GM23338 (cell line): ENCODE data around the gene SYT6. TPM values are rescaled to one million over a fixed set of nuclear protein-coding genes. Genes with fewer than 3 reads are reported as not detected.

Experiments used
- ATAC-seq: fragments of 200-7000 bp; cut with Tn5 transposase; 3 replicates; pipeline ENCODE4 v1.9.1; 2020
- DNase-seq: peaks from one replicate; pipeline ENCODE4 v3.0.0-alpha.2; 2015; ENCODE audit warnings: low spot score
- H2AFZ ChIP-seq: fragments of 200-600 bp; sonication (generic); 2 replicates; pipeline ENCODE4 v1.8.0; 2016; ENCODE audit warnings: antibody characterized with exemption, mild to moderate bottlenecking, moderate library complexity
- H3F3A ChIP-seq: fragments of 200-600 bp; sonication (generic); replicated peaks from 2 replicates; pipeline ENCODE4 v1.8.0; 2017; ENCODE audit warnings: antibody characterized with exemption, mixed run types, low read depth
- H3K27ac ChIP-seq: fragments of 200-600 bp; sonication (generic); 2 replicates; pipeline ENCODE4 v1.6.1; 2016; ENCODE audit warnings: low read depth
- H3K27me3 ChIP-seq: fragments of 200-600 bp; sonication (generic); 2 replicates; pipeline ENCODE4 v1.8.0; 2016; ENCODE audit warnings: mild to moderate bottlenecking, mixed run types, moderate library complexity; ENCODE audit not compliant: insufficient read depth
- H3K36me3 ChIP-seq: fragments of 200-600 bp; sonication (generic); 2 replicates; pipeline ENCODE4 v1.8.0; 2016; ENCODE audit warnings: mild to moderate bottlenecking; ENCODE audit not compliant: insufficient read depth
- H3K4me1 ChIP-seq: fragments of 200-600 bp; sonication (generic); 2 replicates; pipeline ENCODE4 v1.8.0; 2016; ENCODE audit warnings: mild to moderate bottlenecking, moderate library complexity; ENCODE audit not compliant: insufficient read depth
- H3K4me2 ChIP-seq: fragments of 200-600 bp; sonication (generic); 2 replicates; pipeline ENCODE4 v1.7.1; 2017; ENCODE audit warnings: mixed run types
- H3K4me3 ChIP-seq: fragments of 200-600 bp; sonication (generic); 2 replicates; pipeline ENCODE4 v1.6.1; 2016; ENCODE audit warnings: mixed run types
- H3K79me2 ChIP-seq: fragments of 200-600 bp; sonication (generic); replicated peaks from 2 replicates; pipeline ENCODE4 v1.8.0; 2017; ENCODE audit warnings: mild to moderate bottlenecking; ENCODE audit not compliant: insufficient read depth
- H3K9me2 ChIP-seq: fragments of 200-600 bp; sonication (generic); 2 replicates; pipeline ENCODE4 v1.8.0; 2017; ENCODE audit not compliant: insufficient read depth
- H4K20me1 ChIP-seq: fragments of 200-600 bp; sonication (generic); replicated peaks from 2 replicates; pipeline ENCODE4 v1.8.0; 2017; ENCODE audit warnings: mild to moderate bottlenecking; ENCODE audit not compliant: insufficient read depth
- H3K27ac Mint-ChIP-seq: 2 replicates; pipeline ENCODE4 v1.8.0; 2020; ENCODE audit warnings: inconsistent platforms, mild to moderate bottlenecking, moderate library complexity, mixed read lengths
- H3K27me3 Mint-ChIP-seq: 3 replicates; pipeline ENCODE4 v1.8.0; 2022; ENCODE audit warnings: low read depth, mild to moderate bottlenecking, moderate library complexity, mixed read lengths, inconsistent platforms; ENCODE audit not compliant: insufficient read depth, poor library complexity
- H3K36me3 Mint-ChIP-seq: 3 replicates; pipeline ENCODE4 v1.8.0; 2021; ENCODE audit warnings: low read depth, mild to moderate bottlenecking, inconsistent platforms, moderate library complexity, mixed read lengths
- H3K4me1 Mint-ChIP-seq: 3 replicates; pipeline ENCODE4 v1.8.0; 2020; ENCODE audit warnings: mild to moderate bottlenecking, inconsistent platforms, mixed read lengths
- H3K4me3 Mint-ChIP-seq: 3 replicates; pipeline ENCODE4 v1.8.0; 2021; ENCODE audit warnings: moderate library complexity, mild to moderate bottlenecking, inconsistent platforms, mixed read lengths
- H3K9me3 Mint-ChIP-seq: 3 replicates; pipeline ENCODE4 v1.8.0; 2020; ENCODE audit warnings: moderate library complexity, mild to moderate bottlenecking, inconsistent platforms, mixed read lengths
- JUNB ChIP-seq: IDR thresholded peaks from one replicate; pipeline ENCODE4 v1.6.1; 2016; ENCODE audit warnings: antibody characterized with exemption; ENCODE audit not compliant: unreplicated experiment
- STAT1 ChIP-seq: IDR thresholded peaks from one replicate; pipeline ENCODE4 v1.6.1; 2016; ENCODE audit warnings: antibody characterized with exemption; ENCODE audit not compliant: unreplicated experiment
- polyA plus RNA-seq: library from polyadenylated mRNA; unstranded; fragments of >200 nt; fragmentation: Nextera tagmentation; extraction: Ambion mirVana; gene quantifications from 2 replicates; pipeline ENCODE4 v1.2.1, GENCODE V29; 2016
- total RNA-seq: library from RNA; depleted of rRNA; stranded (reverse); fragments of >200 nt; shearing (Covaris generic); gene quantifications from 2 replicates; pipeline ENCODE4 v1.2.3, GENCODE V29; 2014
- TF ChIP-seq, protein P1 (sequence below): fragments of 250-450 bp; sonication (Bioruptor Pico); IDR thresholded peaks from 2 replicates; pipeline ENCODE4 v1.5.0; 2020; ENCODE audit warnings: mild to moderate bottlenecking, moderate library complexity
- TF ChIP-seq, protein P2 (sequence below): IDR thresholded peaks from 2 replicates; pipeline ENCODE4 v1.6.1; 2016; ENCODE audit warnings: antibody characterized with exemption
- TF ChIP-seq, protein P3 (sequence below): IDR thresholded peaks from one replicate; pipeline ENCODE4 v1.6.1; 2018; ENCODE audit warnings: antibody characterized with exemption; ENCODE audit not compliant: unreplicated experiment

The SYT6 gene
- total and polyA plus RNA-seq, 2 experiments from 2014 or later = 31.2 to 42.6 TPM

DNA sequence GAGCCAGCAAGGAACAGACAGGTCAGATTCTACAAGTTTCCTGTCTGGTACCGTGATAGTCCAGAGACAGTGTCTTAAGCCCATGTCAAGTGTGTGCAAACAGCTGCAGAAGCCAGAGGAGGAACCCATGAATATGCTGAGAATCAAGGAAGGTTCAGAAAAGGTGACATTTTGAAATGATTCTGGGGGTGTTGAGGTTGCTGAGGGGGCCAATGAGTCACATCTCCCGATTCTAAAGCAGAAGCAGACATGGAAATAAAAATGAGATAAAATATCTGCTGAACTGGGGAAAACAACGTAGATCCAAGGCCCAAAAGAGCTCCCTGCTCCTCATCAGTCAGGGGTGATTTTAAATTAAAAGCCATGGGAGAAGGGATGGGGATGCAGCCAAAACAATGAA lies 15.8 kb upstream of the SYT6 start (continued):
- TF ChIP-seq, protein P1, sequence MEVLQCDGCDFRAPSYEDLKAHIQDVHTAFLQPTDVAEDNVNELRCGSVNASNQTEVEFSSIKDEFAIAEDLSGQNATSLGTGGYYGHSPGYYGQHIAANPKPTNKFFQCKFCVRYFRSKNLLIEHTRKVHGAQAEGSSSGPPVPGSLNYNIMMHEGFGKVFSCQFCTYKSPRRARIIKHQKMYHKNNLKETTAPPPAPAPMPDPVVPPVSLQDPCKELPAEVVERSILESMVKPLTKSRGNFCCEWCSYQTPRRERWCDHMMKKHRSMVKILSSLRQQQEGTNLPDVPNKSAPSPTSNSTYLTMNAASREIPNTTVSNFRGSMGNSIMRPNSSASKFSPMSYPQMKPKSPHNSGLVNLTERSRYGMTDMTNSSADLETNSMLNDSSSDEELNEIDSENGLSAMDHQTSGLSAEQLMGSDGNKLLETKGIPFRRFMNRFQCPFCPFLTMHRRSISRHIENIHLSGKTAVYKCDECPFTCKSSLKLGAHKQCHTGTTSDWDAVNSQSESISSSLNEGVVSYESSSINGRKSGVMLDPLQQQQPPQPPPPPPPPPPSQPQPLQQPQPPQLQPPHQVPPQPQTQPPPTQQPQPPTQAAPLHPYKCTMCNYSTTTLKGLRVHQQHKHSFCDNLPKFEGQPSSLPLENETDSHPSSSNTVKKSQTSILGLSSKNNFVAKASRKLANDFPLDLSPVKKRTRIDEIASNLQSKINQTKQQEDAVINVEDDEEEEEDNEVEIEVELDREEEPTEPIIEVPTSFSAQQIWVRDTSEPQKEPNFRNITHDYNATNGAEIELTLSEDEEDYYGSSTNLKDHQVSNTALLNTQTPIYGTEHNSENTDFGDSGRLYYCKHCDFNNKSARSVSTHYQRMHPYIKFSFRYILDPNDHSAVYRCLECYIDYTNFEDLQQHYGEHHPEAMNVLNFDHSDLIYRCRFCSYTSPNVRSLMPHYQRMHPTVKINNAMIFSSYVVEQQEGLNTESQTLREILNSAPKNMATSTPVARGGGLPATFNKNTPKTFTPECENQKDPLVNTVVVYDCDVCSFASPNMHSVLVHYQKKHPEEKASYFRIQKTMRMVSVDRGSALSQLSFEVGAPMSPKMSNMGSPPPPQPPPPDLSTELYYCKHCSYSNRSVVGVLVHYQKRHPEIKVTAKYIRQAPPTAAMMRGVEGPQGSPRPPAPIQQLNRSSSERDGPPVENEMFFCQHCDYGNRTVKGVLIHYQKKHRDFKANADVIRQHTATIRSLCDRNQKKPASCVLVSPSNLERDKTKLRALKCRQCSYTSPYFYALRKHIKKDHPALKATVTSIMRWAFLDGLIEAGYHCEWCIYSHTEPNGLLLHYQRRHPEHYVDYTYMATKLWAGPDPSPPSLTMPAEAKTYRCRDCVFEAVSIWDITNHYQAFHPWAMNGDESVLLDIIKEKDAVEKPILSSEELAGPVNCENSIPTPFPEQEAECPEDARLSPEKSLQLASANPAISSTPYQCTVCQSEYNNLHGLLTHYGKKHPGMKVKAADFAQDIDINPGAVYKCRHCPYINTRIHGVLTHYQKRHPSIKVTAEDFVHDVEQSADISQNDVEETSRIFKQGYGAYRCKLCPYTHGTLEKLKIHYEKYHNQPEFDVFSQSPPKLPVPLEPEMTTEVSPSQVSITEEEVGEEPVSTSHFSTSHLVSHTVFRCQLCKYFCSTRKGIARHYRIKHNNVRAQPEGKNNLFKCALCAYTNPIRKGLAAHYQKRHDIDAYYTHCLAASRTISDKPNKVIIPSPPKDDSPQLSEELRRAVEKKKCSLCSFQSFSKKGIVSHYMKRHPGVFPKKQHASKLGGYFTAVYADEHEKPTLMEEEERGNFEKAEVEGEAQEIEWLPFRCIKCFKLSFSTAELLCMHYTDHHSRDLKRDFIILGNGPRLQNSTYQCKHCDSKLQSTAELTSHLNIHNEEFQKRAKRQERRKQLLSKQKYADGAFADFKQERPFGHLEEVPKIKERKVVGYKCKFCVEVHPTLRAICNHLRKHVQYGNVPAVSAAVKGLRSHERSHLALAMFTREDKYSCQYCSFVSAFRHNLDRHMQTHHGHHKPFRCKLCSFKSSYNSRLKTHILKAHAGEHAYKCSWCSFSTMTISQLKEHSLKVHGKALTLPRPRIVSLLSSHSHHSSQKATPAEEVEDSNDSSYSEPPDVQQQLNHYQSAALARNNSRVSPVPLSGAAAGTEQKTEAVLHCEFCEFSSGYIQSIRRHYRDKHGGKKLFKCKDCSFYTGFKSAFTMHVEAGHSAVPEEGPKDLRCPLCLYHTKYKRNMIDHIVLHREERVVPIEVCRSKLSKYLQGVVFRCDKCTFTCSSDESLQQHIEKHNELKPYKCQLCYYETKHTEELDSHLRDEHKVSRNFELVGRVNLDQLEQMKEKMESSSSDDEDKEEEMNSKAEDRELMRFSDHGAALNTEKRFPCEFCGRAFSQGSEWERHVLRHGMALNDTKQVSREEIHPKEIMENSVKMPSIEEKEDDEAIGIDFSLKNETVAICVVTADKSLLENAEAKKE (CRISPR knock-in tag) = no peak
- no peak for TF ChIP-seq STAT1

DNA sequence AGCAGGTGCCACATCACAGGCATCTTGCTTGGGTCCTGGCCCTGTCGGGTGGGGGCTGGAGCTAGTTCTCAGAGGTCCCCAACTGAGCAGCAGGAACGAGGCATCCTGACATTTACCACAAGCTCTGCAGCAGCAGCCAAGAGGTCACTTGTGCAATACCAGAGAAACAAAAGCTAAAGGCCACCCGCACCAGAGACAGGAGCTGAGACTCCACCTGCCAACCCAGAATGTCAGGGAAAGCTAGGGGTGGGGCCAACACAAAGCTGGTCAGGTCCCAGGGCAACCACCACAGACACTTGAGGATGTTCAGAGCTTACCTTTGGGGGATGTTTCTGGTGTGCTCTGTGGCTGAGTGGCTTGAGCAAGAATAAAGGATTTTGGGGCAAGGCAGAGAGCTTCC lies 13.6 kb upstream of the SYT6 start:
- Histone ChIP-seq H3K79me2 (no peaks in the 10 kb centered on the region), H3K4me2 (no peak overlapping the region), H3K27me3 (peaks cover 13% of the 10 kb centered on the region; the same call in 1 of the 2 replicates), H3K27ac (no peak overlapping the region), H2AFZ (no peak overlapping the region), H3K4me3 (no peak overlapping the region), H3K9me2 (peaks cover 10% of the 10 kb centered on the region; the same call in 1 of the 2 replicates), H3F3A (no peaks in the 10 kb centered on the region), H3K36me3 (no peaks in the 10 kb centered on the region), H4K20me1 (no peaks in the 10 kb centered on the region), H3K4me1 (no peaks in the 10 kb centered on the region)
- Mint-ChIP-seq H3K36me3 (no peaks in the 10 kb centered on the region), H3K27ac (no peak overlapping the region), H3K4me3 (no peak overlapping the region), H3K9me3 (no peaks in the 10 kb centered on the region; the same call in 2 of the 3 replicates), H3K27me3 (peaks cover 5% of the 10 kb centered on the region), H3K4me1 (peaks cover 4% of the 10 kb centered on the region)
- DNase-seq (no peak), ATAC-seq (no peak)
- TF ChIP-seq STAT1 (no peak), JUNB (no peak)
- TF ChIP-seq, protein P2, sequence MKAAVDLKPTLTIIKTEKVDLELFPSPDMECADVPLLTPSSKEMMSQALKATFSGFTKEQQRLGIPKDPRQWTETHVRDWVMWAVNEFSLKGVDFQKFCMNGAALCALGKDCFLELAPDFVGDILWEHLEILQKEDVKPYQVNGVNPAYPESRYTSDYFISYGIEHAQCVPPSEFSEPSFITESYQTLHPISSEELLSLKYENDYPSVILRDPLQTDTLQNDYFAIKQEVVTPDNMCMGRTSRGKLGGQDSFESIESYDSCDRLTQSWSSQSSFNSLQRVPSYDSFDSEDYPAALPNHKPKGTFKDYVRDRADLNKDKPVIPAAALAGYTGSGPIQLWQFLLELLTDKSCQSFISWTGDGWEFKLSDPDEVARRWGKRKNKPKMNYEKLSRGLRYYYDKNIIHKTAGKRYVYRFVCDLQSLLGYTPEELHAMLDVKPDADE = no peak
- TF ChIP-seq, protein P3, sequence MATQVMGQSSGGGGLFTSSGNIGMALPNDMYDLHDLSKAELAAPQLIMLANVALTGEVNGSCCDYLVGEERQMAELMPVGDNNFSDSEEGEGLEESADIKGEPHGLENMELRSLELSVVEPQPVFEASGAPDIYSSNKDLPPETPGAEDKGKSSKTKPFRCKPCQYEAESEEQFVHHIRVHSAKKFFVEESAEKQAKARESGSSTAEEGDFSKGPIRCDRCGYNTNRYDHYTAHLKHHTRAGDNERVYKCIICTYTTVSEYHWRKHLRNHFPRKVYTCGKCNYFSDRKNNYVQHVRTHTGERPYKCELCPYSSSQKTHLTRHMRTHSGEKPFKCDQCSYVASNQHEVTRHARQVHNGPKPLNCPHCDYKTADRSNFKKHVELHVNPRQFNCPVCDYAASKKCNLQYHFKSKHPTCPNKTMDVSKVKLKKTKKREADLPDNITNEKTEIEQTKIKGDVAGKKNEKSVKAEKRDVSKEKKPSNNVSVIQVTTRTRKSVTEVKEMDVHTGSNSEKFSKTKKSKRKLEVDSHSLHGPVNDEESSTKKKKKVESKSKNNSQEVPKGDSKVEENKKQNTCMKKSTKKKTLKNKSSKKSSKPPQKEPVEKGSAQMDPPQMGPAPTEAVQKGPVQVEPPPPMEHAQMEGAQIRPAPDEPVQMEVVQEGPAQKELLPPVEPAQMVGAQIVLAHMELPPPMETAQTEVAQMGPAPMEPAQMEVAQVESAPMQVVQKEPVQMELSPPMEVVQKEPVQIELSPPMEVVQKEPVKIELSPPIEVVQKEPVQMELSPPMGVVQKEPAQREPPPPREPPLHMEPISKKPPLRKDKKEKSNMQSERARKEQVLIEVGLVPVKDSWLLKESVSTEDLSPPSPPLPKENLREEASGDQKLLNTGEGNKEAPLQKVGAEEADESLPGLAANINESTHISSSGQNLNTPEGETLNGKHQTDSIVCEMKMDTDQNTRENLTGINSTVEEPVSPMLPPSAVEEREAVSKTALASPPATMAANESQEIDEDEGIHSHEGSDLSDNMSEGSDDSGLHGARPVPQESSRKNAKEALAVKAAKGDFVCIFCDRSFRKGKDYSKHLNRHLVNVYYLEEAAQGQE = no peak
